SK-N-SH (cell line): ENCODE data around the gene STX2. TPM values are rescaled to one million over a fixed set of nuclear protein-coding genes. Genes with fewer than 3 reads are reported as not detected.

Experiments
- CTCF ChIA-PET: fragments of 300-600, 350-600 bp; formaldehyde crosslinking; extraction: SDS; loops from one replicate; lab custom pipeline; 2021; lab: Yijun Ruan, JAX
- POLR2A ChIA-PET: fragments of 350-600 bp; sonication (Branson Sonifier 250); formaldehyde crosslinking; extraction: SDS; loops from one replicate; lab custom pipeline; 2020; ENCODE audit warnings: antibody characterized with exemption, inconsistent platforms; lab: Yijun Ruan, JAX
- DNase-seq: peaks from one replicate; pipeline ENCODE4 v3.0.0; 2012
- H2AFZ ChIP-seq: fragments of 200-600 bp; sonication (generic); 2 replicates; pipeline ENCODE4 v1.8.1; 2016; ENCODE audit warnings: antibody characterized with exemption, mild to moderate bottlenecking, low read depth
- H3F3A ChIP-seq: fragments of 200-600 bp; sonication (generic); replicated peaks from 2 replicates; pipeline ENCODE3; 2016; ENCODE audit warnings: antibody characterized with exemption, mild to moderate bottlenecking; ENCODE audit not compliant: insufficient read depth
- H3K27ac ChIP-seq, 2 experiments: fragments of 200-500 bp in 1 of 2; fragments of 200-600 bp in 1 of 2; sonication (Bioruptor generic) in 1 of 2; sonication (generic), shearing (Covaris generic) in 1 of 2; 2 replicates each; pipeline versions ENCODE4 v1.5.1 to v1.6.1; 2014 to 2016; ENCODE audit warnings: low read depth in 2 of 2, inconsistent platforms in 1 of 2, low read length in 1 of 2, mild to moderate bottlenecking in 1 of 2, mixed read lengths in 1 of 2
- H3K27me3 ChIP-seq: fragments of 200-600 bp; sonication (generic), shearing (Covaris generic); 2 replicates; pipeline ENCODE4 v1.6.1; 2016; ENCODE audit warnings: mixed run types; ENCODE audit not compliant: insufficient read depth
- H3K36me3 ChIP-seq, 2 experiments: fragments of 200-500 bp in 1 of 2; fragments of 200-600 bp in 1 of 2; sonication (Bioruptor generic) in 1 of 2; sonication (generic) in 1 of 2; replicated peaks in 1 of 2; 2 replicates each; pipeline versions ENCODE3 to v1.5.1; 2014 to 2016; ENCODE audit warnings: low read length in 1 of 2, mild to moderate bottlenecking in 1 of 2; ENCODE audit not compliant: insufficient read depth in 2 of 2, control insufficient read depth in 1 of 2
- H3K4me1 ChIP-seq, 2 experiments: fragments of 200-500 bp in 1 of 2; fragments of 200-600 bp in 1 of 2; sonication (Bioruptor generic) in 1 of 2; sonication (generic), shearing (Covaris generic) in 1 of 2; 2 replicates each; pipeline versions ENCODE4 v1.5.1 to v1.6.1; 2014 to 2016; ENCODE audit warnings: low read depth in 1 of 2, low read length in 1 of 2, mixed run types in 1 of 2; ENCODE audit not compliant: insufficient read depth in 2 of 2, control insufficient read depth in 1 of 2
- H3K4me2 ChIP-seq: fragments of 200-600 bp; sonication (generic), shearing (Covaris generic); 2 replicates; pipeline ENCODE4 v1.6.1; 2017; ENCODE audit warnings: mixed run types
- H3K4me3 ChIP-seq, 2 experiments: fragments of 200-500 bp in 1 of 2; fragments of 200-600 bp in 1 of 2; sonication (Bioruptor generic) in 1 of 2; sonication (generic), shearing (Covaris generic) in 1 of 2; 2 replicates each; pipeline versions ENCODE4 v1.5.1 to v1.8.1; 2014 to 2016; ENCODE audit warnings: low read depth in 2 of 2, inconsistent platforms in 1 of 2, low read length in 1 of 2, mild to moderate bottlenecking in 1 of 2, mixed read lengths in 1 of 2, moderate library complexity in 1 of 2
- H3K79me2 ChIP-seq: fragments of 200-600 bp; sonication (generic); 2 replicates; pipeline ENCODE4 v1.8.1; 2017; ENCODE audit warnings: mild to moderate bottlenecking; ENCODE audit not compliant: insufficient read depth
- H3K9ac ChIP-seq: fragments of 200-600 bp; sonication (generic); 2 replicates; pipeline ENCODE4 v1.6.1; 2017; ENCODE audit warnings: mixed run types
- H3K9me2 ChIP-seq: fragments of 200-600 bp; sonication (generic); 2 replicates; pipeline ENCODE4 v1.6.1; 2017; ENCODE audit warnings: mixed run types
- H3K9me3 ChIP-seq: fragments of 200-600 bp; sonication (generic); 2 replicates; pipeline ENCODE4 v1.6.1; 2017; ENCODE audit warnings: mixed run types, mild to moderate bottlenecking, moderate library complexity
- H4K20me1 ChIP-seq: fragments of 200-600 bp; sonication (generic); 2 replicates; pipeline ENCODE4 v1.6.1; 2017; ENCODE audit warnings: mild to moderate bottlenecking, mixed run types; ENCODE audit not compliant: insufficient read depth
- CHD2 ChIP-seq: fragments of 150-350 bp; IDR thresholded peaks from 2 replicates; pipeline ENCODE4 v1.6.1; 2018; ENCODE audit warnings: low read length; ENCODE audit not compliant: partially characterized antibody
- CTCF ChIP-seq: fragments of 200-600 bp; sonication (generic); IDR thresholded peaks from 2 replicates; pipeline ENCODE4 v1.6.1; 2017; ENCODE audit warnings: antibody characterized with exemption, mild to moderate bottlenecking, moderate library complexity
- ELF1 ChIP-seq: IDR thresholded peaks from 2 replicates; pipeline ENCODE4 v1.4.0; 2012
- EZH2phosphoT487 ChIP-seq: fragments of 200-600 bp; sonication (generic); IDR thresholded peaks from 2 replicates; pipeline ENCODE4 v1.6.1; 2017; ENCODE audit warnings: low read depth, mixed run types, mild to moderate bottlenecking, antibody characterized with exemption, moderate library complexity, borderline replicate concordance
- FOSL2 ChIP-seq: IDR thresholded peaks from 2 replicates; pipeline ENCODE4 v1.4.0; 2012; ENCODE audit warnings: low read depth, mild to moderate bottlenecking, moderate library complexity, borderline replicate concordance
- FOXJ3 ChIP-seq: sonication (generic); formaldehyde crosslinking; IDR thresholded peaks from 2 replicates; pipeline ENCODE4 v1.5.1; 2020; ENCODE audit warnings: mild to moderate bottlenecking, missing genetic modification reagents
- FOXM1 ChIP-seq: IDR thresholded peaks from 2 replicates; pipeline ENCODE4 v1.4.0; 2012; ENCODE audit warnings: low read depth, mild to moderate bottlenecking
- GABPA ChIP-seq: IDR thresholded peaks from 2 replicates; pipeline ENCODE4 v1.4.0; 2012; ENCODE audit warnings: low read depth, mild to moderate bottlenecking
- MEF2A ChIP-seq: IDR thresholded peaks from 2 replicates; pipeline ENCODE4 v1.4.0; 2012; ENCODE audit warnings: low read depth, borderline replicate concordance
- MXI1 ChIP-seq: IDR thresholded peaks from 2 replicates; pipeline ENCODE4 v1.6.1; 2012; ENCODE audit warnings: mild to moderate bottlenecking, low read depth, low read length, improper control_type of control experiment
- NRF1 ChIP-seq: IDR thresholded peaks from 2 replicates; pipeline ENCODE4 v1.6.1; 2012; ENCODE audit warnings: low read depth, mild to moderate bottlenecking, low read length
- RAD21 ChIP-seq: IDR thresholded peaks from 2 replicates; pipeline ENCODE4 v1.6.1; 2012; ENCODE audit warnings: mild to moderate bottlenecking, low read length
- RCOR1 ChIP-seq: fragments of 150-350 bp; IDR thresholded peaks from 2 replicates; pipeline ENCODE4 v1.6.1; 2017; ENCODE audit warnings: antibody characterized with exemption, low read length
- REST ChIP-seq: IDR thresholded peaks from 2 replicates; pipeline ENCODE4 v1.6.1; 2012; ENCODE audit warnings: mild to moderate bottlenecking, low read depth, low read length, moderate library complexity
- RXRA ChIP-seq: IDR thresholded peaks from 2 replicates; pipeline ENCODE4 v1.4.0; 2012; ENCODE audit warnings: low read depth, mild to moderate bottlenecking, borderline replicate concordance
- SIN3A ChIP-seq: IDR thresholded peaks from 2 replicates; pipeline ENCODE4 v1.6.1; 2012; ENCODE audit warnings: low read depth, mild to moderate bottlenecking, low read length, moderate library complexity, borderline replicate concordance
- SMC3 ChIP-seq: IDR thresholded peaks from 2 replicates; pipeline ENCODE4 v1.6.1; 2012; ENCODE audit warnings: low read depth, low read length, improper control_type of control experiment
- TCF12 ChIP-seq: IDR thresholded peaks from 2 replicates; pipeline ENCODE4 v1.4.0; 2012
- TEAD4 ChIP-seq: IDR thresholded peaks from 2 replicates; pipeline ENCODE4 v1.4.0; 2012; ENCODE audit warnings: mild to moderate bottlenecking, borderline replicate concordance; ENCODE audit not compliant: insufficient read depth
- USF1 ChIP-seq: IDR thresholded peaks from 2 replicates; pipeline ENCODE4 v1.4.0; 2012; ENCODE audit warnings: low read depth, borderline replicate concordance
- WGBS: methylation state at CpG from one replicate; pipeline ENCODE4 v1.1.6; 2017; ENCODE audit warnings: low lambda C conversion rate; 5-methylcytosine and 5-hydroxymethylcytosine counted together
- polyA plus RNA-seq, 3 experiments: library from polyadenylated mRNA; depleted of rRNA; stranded (reverse); fragments of >200 nt; gene quantifications; 2 replicates each; pipeline ENCODE4 v1.2.3, GENCODE V29; 2012

The STX2 gene
- polyA plus RNA-seq, 1 of the 3 experiments (the other 2 are of a cell fraction): 25.1 TPM

- TF ChIP-seq MEF2A: no peak
- TF ChIP-seq RAD21: no peak
- TF ChIP-seq ELF1: no peak; the same call in 1 of the 2 replicates
- TF ChIP-seq FOXM1: no peak
- TF ChIP-seq CHD2: peak; percentile 8
- TF ChIP-seq TCF12: no peak
- TF ChIP-seq SMC3: no peak
- no peak for TF ChIP-seq CTCF
- no peak for TF ChIP-seq GABPA
- TF ChIP-seq EZH2phosphoT487: no peak
- no peak for TF ChIP-seq RCOR1
- TF ChIP-seq RXRA: no peak
- TF ChIP-seq, all 33 proteins: peak for 5
These were observed 33.4 kb upstream of the STX2 start (continued) for GRCh38 chr12:130872179-130873096.

- Histone ChIP-seq H3K4me3 (peak within 1 kb of the TSS; percentile 78 to 83), H3K4me1 (peaks cover 9 to 11% of the 10 kb centered on the region in 2 experiments; a peak in 3 of 4 replicates), H3K79me2 (peaks cover 45% of the 10 kb centered on the region), H3K27ac (peak within 1 kb of the TSS; percentile 57 to 85), H2AFZ (peak within 1 kb of the TSS; percentile 85), H3K9me3 (no peaks in the 10 kb centered on the region), H3K9ac (peak within 1 kb of the TSS; percentile 86), H3K27me3 (no peaks in the 10 kb centered on the region), H4K20me1 (peaks cover 32% of the 10 kb centered on the region), H3K36me3 (peaks cover 38 to 39% of the 10 kb centered on the region in 2 experiments), H3K4me2 (peak within 1 kb of the TSS; percentile 94), H3F3A (peaks cover 37% of the 10 kb centered on the region), H3K9me2 (no peaks in the 10 kb centered on the region)
- peak; percentile 99 for DNase-seq
- CTCF ChIA-PET: interaction anchor here (1.0 kb wide), 1 partner anchor 9 kb away, joined by 4 read pairs; no protein-coding TSS in a partner anchor
- WGBS: 28% methylated on average over 36 of the region's 118 CpGs
- POLR2A ChIA-PET: no interaction called here
- TF ChIP-seq REST: no peak
- TF ChIP-seq CTCF: no peak
- no peak for TF ChIP-seq TCF12
- peak; percentile 19; the same call in 1 of the 2 replicates for TF ChIP-seq SIN3A
- peak; percentile 76 for TF ChIP-seq NRF1
- no peak for TF ChIP-seq FOXM1
- peak; percentile 62; the same call in 1 of the 2 replicates for TF ChIP-seq USF1
- peak; percentile 81 for TF ChIP-seq MXI1
- TF ChIP-seq FOSL2: no peak
- 0 out of 2 replicates have a peak, but pooled peaks have one; percentile 25 for TF ChIP-seq FOXJ3 (CRISPR knock-in tag)
- TF ChIP-seq RXRA: no peak
- no peak for TF ChIP-seq TEAD4
These were observed 32.5 kb upstream of the STX2 start, which contains the start of gene RAN for GRCh38 chr12:130871286-130872178. RAN (plus strand) TSS chr12:130872066; CDS start chr12:130872594, 528 bp downstream.
